ENCODE measurements around the gene WWC2.

WWC2 gene

GRCh38 chr4:183287309-183287659 lies 188.2 kb downstream of the WWC2 start:
- no peaks in the 10 kb centered on the region for H3K27me3 ChIP-seq (ENCODE audit: insufficient read depth, poor library complexity, severe bottlenecking)
- TF ChIP-seq CTCF (IDR thresholded peaks at IDR 0.05; ENCODE audit: insufficient read depth, low read length) = no peak
- no peak for TF ChIP-seq POLR2AphosphoS5 (IDR thresholded peaks at IDR 0.05; ENCODE audit: low read depth)
- no peak for TF ChIP-seq SPI1 (IDR thresholded peaks at IDR 0.05; ENCODE audit: borderline replicate concordance, low read depth)
- TF ChIP-seq GABPA (IDR thresholded peaks at IDR 0.05; ENCODE audit: low read depth) = no peak
- no peak for TF ChIP-seq REST (IDR thresholded peaks at IDR 0.05; ENCODE audit: insufficient replicate concordance, low read depth)

DNA sequence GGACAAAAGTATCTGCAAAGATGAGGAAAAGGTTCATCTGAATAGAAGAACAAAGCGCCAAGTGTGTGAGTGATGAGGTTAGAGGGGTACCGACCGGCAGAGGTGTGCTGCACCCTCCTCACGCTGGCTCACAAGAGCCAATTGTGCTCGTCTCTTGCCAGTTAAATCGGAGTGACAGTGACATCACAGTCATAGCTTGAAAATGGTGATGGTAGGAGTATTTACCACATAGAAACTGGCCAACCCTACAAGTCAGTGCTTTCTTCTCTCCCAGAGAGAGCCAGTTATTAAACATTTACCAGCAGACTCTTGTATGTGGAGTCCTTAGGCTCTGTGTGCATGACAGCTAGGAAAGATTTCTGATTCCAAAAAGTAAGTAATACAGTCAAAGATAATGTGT lies 188.6 kb downstream of the WWC2 start:
- DNase-seq (ENCODE audit: low read depth in 1 of 2, low spot score in 1 of 2) = no peak
- no peaks in the 10 kb centered on the region for H3K27me3 ChIP-seq (ENCODE audit: insufficient read depth, poor library complexity, severe bottlenecking)
- H3K27ac ChIP-seq (replicated peaks) = no peak overlapping the region
- no peak for TF ChIP-seq POLR2AphosphoS5 (IDR thresholded peaks at IDR 0.05; ENCODE audit: low read depth)
- TF ChIP-seq CTCF (IDR thresholded peaks at IDR 0.05; ENCODE audit: insufficient read depth, low read length) = no peak
- TF ChIP-seq GABPA (IDR thresholded peaks at IDR 0.05; ENCODE audit: low read depth) = no peak
- TF ChIP-seq REST (IDR thresholded peaks at IDR 0.05; ENCODE audit: insufficient replicate concordance, low read depth) = no peak
- TF ChIP-seq SPI1 (IDR thresholded peaks at IDR 0.05; ENCODE audit: borderline replicate concordance, low read depth) = no peak
- no peak overlapping the region for H3K4me3 ChIP-seq (replicated peaks; ENCODE audit: insufficient read depth, low read length)

More at GRCh38 chr4:183287309-183287659, 188.2 kb downstream of the WWC2 start:
- Histone ChIP-seq H3K4me3 (replicated peaks; ENCODE audit: insufficient read depth, low read length) (no peak overlapping the region), H3K27ac (replicated peaks) (no peak overlapping the region)
- no peak for DNase-seq (ENCODE audit: low read depth in 1 of 2, low spot score in 1 of 2)

GRCh38 chr4:183288955-183289354 lies 189.9 kb downstream of the WWC2 start:
- TF ChIP-seq POLR2AphosphoS5 (IDR thresholded peaks at IDR 0.05; ENCODE audit: low read depth) (no peak), GABPA (IDR thresholded peaks at IDR 0.05; ENCODE audit: low read depth) (no peak), CTCF (IDR thresholded peaks at IDR 0.05; ENCODE audit: insufficient read depth, low read length) (no peak), SPI1 (IDR thresholded peaks at IDR 0.05; ENCODE audit: borderline replicate concordance, low read depth) (no peak), REST (IDR thresholded peaks at IDR 0.05; ENCODE audit: insufficient replicate concordance, low read depth) (no peak)
- no peak for DNase-seq (ENCODE audit: low read depth in 1 of 2, low spot score in 1 of 2)
- Histone ChIP-seq H3K27me3 (ENCODE audit: insufficient read depth, poor library complexity, severe bottlenecking) (no peaks in the 10 kb centered on the region), H3K4me3 (replicated peaks; ENCODE audit: insufficient read depth, low read length) (no peak overlapping the region), H3K27ac (replicated peaks) (no peak overlapping the region)

Data from HL-60 (cell line).